Activated CD4-positive, alpha-beta T cell treated with anti-CD3 and anti-CD28 coated beads for 36 hours (primary cell): ENCODE data around the gene PSMD1. TPM values are rescaled to one million over a fixed set of nuclear protein-coding genes. Genes with fewer than 3 reads are reported as not detected.
"Not testable (repeated sequence)": the region's sequence is repeated elsewhere in the genome, so short reads cannot be mapped to it uniquely, and the experiment has no call there.

Source experiments
- ATAC-seq: fragments of 200-7000 bp; cut with Tn5 transposase; one replicate; pipeline ENCODE4 v1.10.0; 2021; ENCODE audit warnings: mild to moderate bottlenecking, moderate library complexity
- CTCF ChIA-PET: fragments of 350-600 bp; sonication (Branson Sonifier 250); formaldehyde crosslinking; loops from one replicate; lab custom pipeline; 2021; ENCODE audit warnings: antibody characterized with exemption; lab: Charles Lee
- POLR2A ChIA-PET: fragments of 350-600 bp; sonication (Branson Sonifier 250); formaldehyde crosslinking; loops from one replicate; lab custom pipeline; 2021; ENCODE audit warnings: antibody characterized with exemption, inconsistent platforms; lab: Charles Lee
- DNase-seq: peaks from one replicate; pipeline ENCODE4 v3.0.0-alpha.2; 2020
- H3K27ac Mint-ChIP-seq: one replicate; pipeline ENCODE4 v1.8.0; 2021; ENCODE audit warnings: mixed read lengths
- H3K27me3 Mint-ChIP-seq: one replicate; pipeline ENCODE4 v1.8.0; 2021; ENCODE audit warnings: mixed read lengths
- H3K36me3 Mint-ChIP-seq: one replicate; pipeline ENCODE4 v1.8.0; 2021; ENCODE audit warnings: low read depth, mixed read lengths
- H3K4me1 Mint-ChIP-seq: one replicate; pipeline ENCODE4 v1.8.0; 2021; ENCODE audit warnings: mixed read lengths
- H3K4me3 Mint-ChIP-seq: one replicate; pipeline ENCODE4 v1.8.0; 2021; ENCODE audit warnings: mild to moderate bottlenecking, moderate library complexity, mixed read lengths
- H3K9me3 Mint-ChIP-seq: one replicate; pipeline ENCODE4 v1.8.0; 2021; ENCODE audit warnings: low read depth, mixed read lengths
- intact Hi-C, 2 experiments: fragments of 100-400 bp; cut with DNase I in 1 of 2; cut with micrococcal nuclease in 1 of 2; formaldehyde crosslinking; loops; one replicate each; pipeline versions ENCODE4 v1.14.2 to v1.15.1; 2022 to 2024; cut with DNase I, micrococcal nuclease
- total RNA-seq, 2 experiments: library from RNA; stranded (reverse); gene quantifications; one replicate each; pipeline ENCODE4 v1.2.3, GENCODE V29; 2021

The PSMD1 gene
- total RNA-seq, 2 experiments from 2014 or later: 112 to 160 TPM

GRCh38 chr2:231174211-231174651, 117.6 kb downstream of the PSMD1 start:
- no peak overlapping the region for H3K27ac Mint-ChIP-seq
- ChIA-PET CTCF (interaction anchor here (0.5 to 1.8 kb wide), 3 partner anchors 21 to 72 kb away, joined by 3 to 8 read pairs (median 3); no protein-coding TSS in a partner anchor), POLR2A (no interaction called here)
- no peak overlapping the region for H3K4me3 Mint-ChIP-seq
- no peaks in the 10 kb centered on the region for H3K9me3 Mint-ChIP-seq
- intact Hi-C loops: no loop called here
- no peak for ATAC-seq
- no peak for DNase-seq
- peaks cover 10% of the 10 kb centered on the region for H3K4me1 Mint-ChIP-seq
- peaks cover 45% of the 10 kb centered on the region for H3K36me3 Mint-ChIP-seq
- H3K27me3 Mint-ChIP-seq: no peaks in the 10 kb centered on the region

GRCh38 chr2:231176066-231176465, 119.4 kb downstream of the PSMD1 start:
- no peak overlapping the region for H3K27ac Mint-ChIP-seq
- no peaks in the 10 kb centered on the region for H3K27me3 Mint-ChIP-seq
- H3K36me3 Mint-ChIP-seq: peaks cover 34% of the 10 kb centered on the region
- peaks cover 15% of the 10 kb centered on the region for H3K4me1 Mint-ChIP-seq
- ATAC-seq: no peak
- ChIA-PET CTCF (no interaction called here), POLR2A (no interaction called here)
- DNase-seq: no peak
- intact Hi-C loops: no loop called here
- H3K9me3 Mint-ChIP-seq: no peaks in the 10 kb centered on the region
- no peak overlapping the region for H3K4me3 Mint-ChIP-seq

- ATAC-seq (peak; percentile 67), DNase-seq (no peak)
- Mint-ChIP-seq H3K27ac (peak overlapping the region; percentile 58), H3K4me1 (peaks cover 15% of the 10 kb centered on the region), H3K36me3 (peaks cover 26% of the 10 kb centered on the region), H3K27me3 (no peaks in the 10 kb centered on the region), H3K4me3 (no peak overlapping the region), H3K9me3 (no peaks in the 10 kb centered on the region)
- ChIA-PET POLR2A (no interaction called here), CTCF (no interaction called here)
- intact Hi-C loops: no loop called here
Observed at GRCh38 chr2:231177156-231178025, 120.7 kb downstream of the PSMD1 start.

GRCh38 chr2:231178805-231179204, 122.1 kb downstream of the PSMD1 start:
- Mint-ChIP-seq H3K4me1 (peaks cover 15% of the 10 kb centered on the region), H3K36me3 (peaks cover 21% of the 10 kb centered on the region)
- H3K27ac Mint-ChIP-seq, H3K27me3 Mint-ChIP-seq, POLR2A ChIA-PET, DNase-seq, H3K9me3 Mint-ChIP-seq, ATAC-seq, intact Hi-C loops, H3K4me3 Mint-ChIP-seq, CTCF ChIA-PET: not testable (repeated sequence)

- intact Hi-C loops: no loop called here
- CTCF ChIA-PET: interaction anchor here (0.9 to 1.1 kb wide), 2 partner anchors 12 to 22 kb away, joined by 3 read pairs; no protein-coding TSS in a partner anchor
- H3K27me3 Mint-ChIP-seq: no peaks in the 10 kb centered on the region
- no peak overlapping the region for H3K27ac Mint-ChIP-seq
- H3K36me3 Mint-ChIP-seq: peaks cover 2% of the 10 kb centered on the region
- H3K4me3 Mint-ChIP-seq: no peak overlapping the region
- no peaks in the 10 kb centered on the region for H3K9me3 Mint-ChIP-seq
- DNase-seq (no peak), ATAC-seq (no peak)
- H3K4me1 Mint-ChIP-seq: peaks cover 13% of the 10 kb centered on the region
- POLR2A ChIA-PET: no interaction called here
Observed at GRCh38 chr2:231181860-231182512, 125.3 kb downstream of the PSMD1 start.

GRCh38 chr2:231182513-231182899, 125.8 kb downstream of the PSMD1 start:
- ChIA-PET CTCF (interaction anchor here (1.1 kb wide), 1 partner anchor 11 kb away, joined by 3 read pairs; no protein-coding TSS in a partner anchor), POLR2A (no interaction called here)
- H3K27ac Mint-ChIP-seq: no peak overlapping the region
- H3K4me3 Mint-ChIP-seq: no peak overlapping the region
- peaks cover 8% of the 10 kb centered on the region for H3K4me1 Mint-ChIP-seq
- intact Hi-C loops: no loop called here
- no peaks in the 10 kb centered on the region for H3K36me3 Mint-ChIP-seq
- H3K9me3 Mint-ChIP-seq: no peaks in the 10 kb centered on the region
- no peak for ATAC-seq
- H3K27me3 Mint-ChIP-seq: no peaks in the 10 kb centered on the region
- DNase-seq: no peak

- intact Hi-C loops: no loop called here
- Mint-ChIP-seq H3K9me3 (no peaks in the 10 kb centered on the region), H3K27ac (no peak overlapping the region), H3K36me3 (no peaks in the 10 kb centered on the region), H3K4me3 (no peak overlapping the region), H3K4me1 (peaks cover 6% of the 10 kb centered on the region), H3K27me3 (peaks cover 2% of the 10 kb centered on the region)
- ATAC-seq: no peak
- DNase-seq: no peak
- CTCF ChIA-PET: no interaction called here
- POLR2A ChIA-PET: no interaction called here
Observed at GRCh38 chr2:231183851-231184250, 127.2 kb downstream of the PSMD1 start.

- intact Hi-C loops: no loop called here
- ATAC-seq: no peak
Observed at GRCh38 chr2:231184319-231184718, 127.7 kb downstream of the PSMD1 start.

GRCh38 chr2:231185050-231185725, 128.5 kb downstream of the PSMD1 start:
- intact Hi-C loops: no loop called here
- H3K4me3 Mint-ChIP-seq: no peak overlapping the region
- H3K36me3 Mint-ChIP-seq: no peaks in the 10 kb centered on the region
- H3K9me3 Mint-ChIP-seq: no peaks in the 10 kb centered on the region
- H3K27ac Mint-ChIP-seq: no peak overlapping the region
- ChIA-PET POLR2A (no interaction called here), CTCF (interaction anchor here (1.0 kb wide), 1 partner anchor 18 kb away, joined by 3 read pairs; no protein-coding TSS in a partner anchor)
- peaks cover under 1% of the 10 kb centered on the region for H3K4me1 Mint-ChIP-seq
- peaks cover 8% of the 10 kb centered on the region for H3K27me3 Mint-ChIP-seq
- ATAC-seq (no peak), DNase-seq (no peak)

More at GRCh38 chr2:231184319-231184718, 127.7 kb downstream of the PSMD1 start:
- Mint-ChIP-seq H3K9me3 (no peaks in the 10 kb centered on the region), H3K4me1 (peaks cover 6% of the 10 kb centered on the region), H3K27ac (no peak overlapping the region), H3K4me3 (no peak overlapping the region), H3K27me3 (peaks cover 3% of the 10 kb centered on the region), H3K36me3 (no peaks in the 10 kb centered on the region)
- POLR2A ChIA-PET: no interaction called here
- CTCF ChIA-PET: no interaction called here
- no peak for DNase-seq

GRCh38 chr2:231185886-231186285, 129.2 kb downstream of the PSMD1 start:
- Mint-ChIP-seq H3K4me3 (no peak overlapping the region), H3K9me3 (no peaks in the 10 kb centered on the region), H3K36me3 (no peaks in the 10 kb centered on the region), H3K27me3 (peaks cover 9% of the 10 kb centered on the region), H3K4me1 (no peaks in the 10 kb centered on the region), H3K27ac (no peak overlapping the region)
- intact Hi-C loops: no loop called here
- ChIA-PET POLR2A (interaction anchor here (0.5 kb wide), 1 partner anchor 164 kb away, joined by 3 read pairs; no protein-coding TSS in a partner anchor), CTCF (interaction anchor here (1.0 kb wide), 2 partner anchors 17 to 18 kb away, joined by 3 read pairs; no protein-coding TSS in a partner anchor)
- ATAC-seq (no peak), DNase-seq (no peak)

- Mint-ChIP-seq H3K9me3 (no peaks in the 10 kb centered on the region), H3K27ac (no peak overlapping the region), H3K4me1 (no peaks in the 10 kb centered on the region), H3K27me3 (peaks cover 9% of the 10 kb centered on the region), H3K4me3 (no peak overlapping the region), H3K36me3 (no peaks in the 10 kb centered on the region)
- no peak for DNase-seq
- CTCF ChIA-PET: interaction anchor here (1.0 kb wide), 1 partner anchor 18 kb away, joined by 3 read pairs; no protein-coding TSS in a partner anchor
- POLR2A ChIA-PET: interaction anchor here (0.5 kb wide), 1 partner anchor 164 kb away, joined by 3 read pairs; no protein-coding TSS in a partner anchor
- intact Hi-C loops: no loop called here
- no peak for ATAC-seq
Observed at GRCh38 chr2:231186325-231186724, 129.7 kb downstream of the PSMD1 start.
